ENCODE measurements around the gene NOX5. TPM values are rescaled to one million over a fixed set of nuclear protein-coding genes. Genes with fewer than 3 reads are reported as not detected.

NOX5 gene
- total and polyA plus RNA-seq, 2 of the 13 experiments (the other 11 are each of a cell fraction or from before 2014, with no cell fraction given), result not detected

GRCh38 chr15:69064649-69065048, 50.2 kb downstream of the NOX5 start:
- ChIA-PET CTCF (ENCODE audit: low intra/inter-chr PET ratio, low total read pairs) (no interaction called here), POLR2A (no interaction called here)
- Histone ChIP-seq H3K9me3 (ENCODE audit: low read length) (peaks cover 8% of the 10 kb centered on the region; the same call in 1 of the 2 replicates), H3K36me3 (replicated peaks in 1 of 2; ENCODE audit: control insufficient read depth in 1 of 2, insufficient read depth in 2 of 2, low read length in 2 of 2) (no peaks in the 10 kb centered on the region), H3K79me2 (ENCODE audit: insufficient read depth, low read length) (no peaks in the 10 kb centered on the region), H3K9ac (ENCODE audit: insufficient read depth, low read depth, low read length) (no peak overlapping the region), H4K20me1 (ENCODE audit: insufficient read depth, low read length) (no peaks in the 10 kb centered on the region), H3K4me1 (ENCODE audit: insufficient read depth, low read length) (peaks cover 28% of the 10 kb centered on the region), H3K27me3 (ENCODE audit: control insufficient read depth in 1 of 2, insufficient read depth in 2 of 2, low read length in 2 of 2) (peaks cover 0 to 5% of the 10 kb centered on the region in 2 experiments; a peak in 2 of 5 replicates), H3K27ac (ENCODE audit: extremely low read length, insufficient read depth, low read length) (no peak overlapping the region), H3K4me2 (ENCODE audit: low read depth, low read length) (no peak overlapping the region), H2AFZ (ENCODE audit: low read length) (no peak overlapping the region), H3K4me3 (replicated peaks in 1 of 3; ENCODE audit: insufficient read depth in 1 of 3, low read depth in 2 of 3, low read length in 3 of 3) (no peak overlapping the region)
- no peak for ATAC-seq
- TF ChIP-seq AGO1 (IDR thresholded peaks at IDR 0.05; ENCODE audit: low read depth, low read length, poor library complexity, severe bottlenecking) (no peak), BCLAF1 (IDR thresholded peaks at IDR 0.05) (no peak), TBL1XR1 (IDR thresholded peaks at IDR 0.05; ENCODE audit: borderline replicate concordance, low read length, partially characterized antibody) (no peak), LRRFIP1 (CRISPR knock-in tag; conservative IDR thresholded peaks at IDR 0.05) (no peak), ZNF784 (CRISPR knock-in tag; IDR thresholded peaks at IDR 0.05; ENCODE audit: borderline replicate concordance) (no peak), E2F2 (CRISPR knock-in tag; IDR thresholded peaks at IDR 0.05; ENCODE audit: borderline replicate concordance) (no peak), AKAP8 (CRISPR knock-in tag; IDR thresholded peaks at IDR 0.05) (no peak), ZNF772 (CRISPR knock-in tag; IDR thresholded peaks at IDR 0.05) (no peak)
- in situ Hi-C loops (cut with HindIII; ENCODE audit: extremely low pct_ligation_motif_present, low pct_unique_long_range_greater_than_20kb), result no loop called here
- intact Hi-C loops (cut with micrococcal nuclease; ENCODE audit: unreplicated experiment), result loop anchor here (1.0 kb wide), 1 partner anchor 97 kb away; no protein-coding TSS in a partner anchor
- no TSS peak for BruUV-seq (replicated peaks)
- no peak for DNase-seq (ENCODE audit: low spot score)
- 8% methylated on average over 2 of the region's 3 CpGs for WGBS (ENCODE audit: low lambda C conversion rate)
- FAIRE-seq, result no peak
